ENCODE measurements around the gene NDUFS7. TPM values are rescaled to one million over a fixed set of nuclear protein-coding genes. Genes with fewer than 3 reads are reported as not detected.

NDUFS7 gene
- total RNA-seq, 1 experiment from 2014 or later = 60.3 TPM

DNA sequence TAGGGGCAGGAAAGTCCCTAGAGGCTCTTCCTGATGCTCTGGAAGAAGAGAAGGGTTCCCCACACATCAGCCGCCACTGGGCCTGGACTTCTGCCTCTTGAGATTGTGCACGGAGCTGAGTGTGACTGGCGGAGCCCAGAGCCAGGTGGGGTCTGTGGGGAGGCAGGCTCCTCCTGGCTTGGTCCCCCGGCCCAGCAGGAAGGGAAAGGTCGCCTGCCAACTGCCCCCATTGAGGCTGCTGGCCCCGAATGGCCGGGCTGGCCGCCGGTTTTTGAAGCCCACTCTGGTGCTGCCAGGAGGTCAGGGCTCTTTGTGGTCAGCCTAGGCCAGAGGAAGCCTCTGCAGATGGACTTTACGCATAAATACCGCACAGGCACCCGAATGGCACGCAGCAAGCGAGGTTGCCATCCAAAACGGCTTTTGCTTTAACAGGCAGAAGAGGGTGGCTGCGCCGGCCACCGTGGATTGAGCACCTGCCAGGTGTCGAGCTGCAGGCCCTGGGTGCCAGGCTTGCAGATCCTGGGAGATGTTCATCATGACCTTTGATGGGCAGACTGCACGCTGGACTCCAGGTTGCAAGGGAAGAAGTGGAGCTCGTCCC is 28.7 kb downstream of the NDUFS7 start:
- intact Hi-C loops (cut with micrococcal nuclease; ENCODE audit: unreplicated experiment) = no loop called here
- CTCF ChIA-PET = no interaction called here
- Mint-ChIP-seq H3K36me3 (ENCODE audit: insufficient read depth, unreplicated experiment) (peaks cover 53% of the 10 kb centered on the region), H3K9me3 (ENCODE audit: low read depth, unreplicated experiment) (no peaks in the 10 kb centered on the region), H3K27ac (ENCODE audit: unreplicated experiment) (no peak overlapping the region), H3K27me3 (ENCODE audit: unreplicated experiment) (no peaks in the 10 kb centered on the region), H3K4me1 (ENCODE audit: low read depth, unreplicated experiment) (peaks cover 26% of the 10 kb centered on the region), H3K4me3 (ENCODE audit: low read depth, unreplicated experiment) (no peak overlapping the region)
- BruUV-seq (replicated peaks) = no TSS peak
- no peak for DNase-seq
- TF ChIP-seq, protein P1, sequence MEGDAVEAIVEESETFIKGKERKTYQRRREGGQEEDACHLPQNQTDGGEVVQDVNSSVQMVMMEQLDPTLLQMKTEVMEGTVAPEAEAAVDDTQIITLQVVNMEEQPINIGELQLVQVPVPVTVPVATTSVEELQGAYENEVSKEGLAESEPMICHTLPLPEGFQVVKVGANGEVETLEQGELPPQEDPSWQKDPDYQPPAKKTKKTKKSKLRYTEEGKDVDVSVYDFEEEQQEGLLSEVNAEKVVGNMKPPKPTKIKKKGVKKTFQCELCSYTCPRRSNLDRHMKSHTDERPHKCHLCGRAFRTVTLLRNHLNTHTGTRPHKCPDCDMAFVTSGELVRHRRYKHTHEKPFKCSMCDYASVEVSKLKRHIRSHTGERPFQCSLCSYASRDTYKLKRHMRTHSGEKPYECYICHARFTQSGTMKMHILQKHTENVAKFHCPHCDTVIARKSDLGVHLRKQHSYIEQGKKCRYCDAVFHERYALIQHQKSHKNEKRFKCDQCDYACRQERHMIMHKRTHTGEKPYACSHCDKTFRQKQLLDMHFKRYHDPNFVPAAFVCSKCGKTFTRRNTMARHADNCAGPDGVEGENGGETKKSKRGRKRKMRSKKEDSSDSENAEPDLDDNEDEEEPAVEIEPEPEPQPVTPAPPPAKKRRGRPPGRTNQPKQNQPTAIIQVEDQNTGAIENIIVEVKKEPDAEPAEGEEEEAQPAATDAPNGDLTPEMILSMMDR (IDR thresholded peaks at IDR 0.05; ENCODE audit: unreplicated experiment) = no peak

DNA sequence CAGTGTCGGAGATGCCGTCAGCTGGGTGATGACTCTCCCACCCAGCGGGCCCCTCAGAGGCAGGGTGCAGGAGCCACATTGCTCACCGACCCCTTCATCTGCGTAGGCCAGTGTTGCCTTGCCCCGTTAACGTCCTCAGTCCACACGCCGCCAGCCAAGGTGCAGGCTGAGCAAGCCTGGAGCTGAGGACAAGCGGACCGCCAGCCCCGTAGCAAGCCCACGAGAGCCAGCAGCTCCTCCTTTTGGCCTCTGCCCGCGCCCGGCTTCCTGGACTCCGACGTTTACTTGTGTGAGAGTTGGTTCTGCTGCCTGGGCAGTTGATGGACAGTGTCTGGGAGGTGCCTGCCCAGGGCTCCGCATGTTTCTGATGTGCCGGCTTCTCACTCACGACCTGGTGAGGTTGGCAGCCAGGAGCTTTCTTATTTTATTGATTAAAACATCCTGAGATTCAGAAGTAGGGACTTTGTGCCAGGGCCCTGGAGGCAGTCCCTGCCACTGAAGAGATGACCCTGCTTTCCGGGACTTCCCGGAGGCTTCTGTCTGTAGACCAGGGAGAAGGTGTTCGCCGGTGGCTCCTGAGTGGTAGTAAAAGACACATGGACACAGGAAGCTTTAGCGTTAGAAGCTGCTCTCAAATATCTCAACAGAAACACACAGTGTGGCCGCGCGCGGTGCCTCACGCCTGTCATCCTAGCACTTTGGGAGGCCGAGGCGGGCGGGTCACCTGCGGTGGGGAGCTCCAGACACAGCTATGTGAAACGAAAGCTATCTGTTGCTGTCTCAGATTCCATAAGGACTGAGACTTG is 29.5 kb downstream of the NDUFS7 start:
- H3K4me1 Mint-ChIP-seq (ENCODE audit: low read depth, unreplicated experiment) = peaks cover 26% of the 10 kb centered on the region
- no peaks in the 10 kb centered on the region for H3K27me3 Mint-ChIP-seq (ENCODE audit: unreplicated experiment)
- H3K27ac Mint-ChIP-seq (ENCODE audit: unreplicated experiment) = no peak overlapping the region
- peaks cover 57% of the 10 kb centered on the region for H3K36me3 Mint-ChIP-seq (ENCODE audit: insufficient read depth, unreplicated experiment)
- CTCF ChIA-PET = no interaction called here
- H3K4me3 Mint-ChIP-seq (ENCODE audit: low read depth, unreplicated experiment) = no peak overlapping the region
- BruUV-seq (replicated peaks) = no TSS peak
- no peaks in the 10 kb centered on the region for H3K9me3 Mint-ChIP-seq (ENCODE audit: low read depth, unreplicated experiment)
- intact Hi-C loops (cut with micrococcal nuclease; ENCODE audit: unreplicated experiment) = no loop called here
- TF ChIP-seq, protein P1 (IDR thresholded peaks at IDR 0.05; ENCODE audit: unreplicated experiment) = no peak
- DNase-seq = no peak

DNA sequence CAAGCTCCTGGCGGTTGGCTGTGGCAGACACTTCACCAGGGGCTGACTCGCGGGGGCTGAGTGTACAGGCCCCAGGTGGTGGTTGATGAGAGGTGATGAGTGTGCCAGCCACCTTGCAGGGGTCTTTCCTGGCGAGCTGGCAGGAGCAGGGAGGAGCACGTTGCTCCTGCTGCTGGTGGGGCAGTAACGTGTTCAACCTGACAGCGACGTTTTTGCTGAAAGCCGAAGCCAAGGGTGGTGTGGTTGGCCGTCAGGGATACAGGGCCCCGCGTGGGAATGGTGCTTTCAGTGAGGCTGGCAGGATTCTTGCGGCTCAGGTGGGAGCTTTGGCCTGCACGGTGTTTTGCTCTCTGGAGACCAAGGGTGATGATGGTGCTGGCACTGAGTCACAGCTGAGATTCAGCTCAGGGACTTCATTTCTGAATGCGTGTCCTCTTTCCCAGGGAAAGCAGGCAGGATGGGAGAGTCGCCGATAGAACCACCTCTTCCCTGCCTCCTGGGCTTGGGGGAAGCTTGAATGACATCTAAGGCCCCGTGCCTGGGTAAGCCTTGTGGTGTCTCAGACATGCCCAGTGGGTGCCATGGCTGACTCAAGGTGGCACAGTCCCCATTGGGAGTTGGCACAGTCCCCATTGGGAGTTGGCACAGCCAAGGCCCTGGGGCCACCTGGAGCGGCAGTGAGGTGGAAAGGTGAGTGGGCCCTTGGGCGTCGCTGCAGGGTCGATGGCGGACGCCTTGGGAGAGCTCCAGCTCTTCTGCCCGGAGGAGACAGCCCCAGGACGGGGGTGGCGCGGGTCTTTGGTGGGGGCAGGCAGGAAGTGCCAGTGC is 32.5 kb downstream of the NDUFS7 start:
- H3K27ac Mint-ChIP-seq (ENCODE audit: unreplicated experiment) = peak overlapping the region; percentile 66
- no peak for DNase-seq
- H3K36me3 Mint-ChIP-seq (ENCODE audit: insufficient read depth, unreplicated experiment) = peaks cover 42% of the 10 kb centered on the region
- no TSS peak for BruUV-seq (replicated peaks)
- H3K4me1 Mint-ChIP-seq (ENCODE audit: low read depth, unreplicated experiment) = peaks cover 5% of the 10 kb centered on the region
- CTCF ChIA-PET = no interaction called here
- no peaks in the 10 kb centered on the region for H3K9me3 Mint-ChIP-seq (ENCODE audit: low read depth, unreplicated experiment)
- H3K27me3 Mint-ChIP-seq (ENCODE audit: unreplicated experiment) = no peaks in the 10 kb centered on the region
- intact Hi-C loops (cut with micrococcal nuclease; ENCODE audit: unreplicated experiment) = no loop called here
- TF ChIP-seq, protein P1 (IDR thresholded peaks at IDR 0.05; ENCODE audit: unreplicated experiment) = no peak
- peak overlapping the region; percentile 56 for H3K4me3 Mint-ChIP-seq (ENCODE audit: low read depth, unreplicated experiment)

DNA sequence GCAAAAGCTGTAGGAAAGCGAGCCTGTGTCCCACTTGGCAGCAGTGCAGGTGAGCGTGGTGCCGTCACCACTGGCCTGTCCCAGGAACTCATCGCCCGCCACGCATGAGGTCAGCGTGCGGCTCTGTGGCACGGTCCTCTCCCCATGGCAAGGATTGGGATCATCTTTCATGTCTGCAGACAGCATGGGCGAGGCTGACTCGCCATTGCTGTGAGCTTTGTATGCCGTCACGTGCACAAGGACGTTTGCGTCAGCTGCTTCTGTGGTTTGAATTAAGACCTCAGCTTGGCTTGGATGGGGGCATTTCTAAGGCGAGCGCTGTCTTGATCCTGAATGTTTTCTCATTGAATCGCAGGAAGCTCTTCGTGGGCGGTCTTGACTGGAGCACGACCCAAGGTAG is 33.4 kb downstream of the NDUFS7 start:
- BruUV-seq (replicated peaks) = no TSS peak
- TF ChIP-seq, protein P1 (IDR thresholded peaks at IDR 0.05; ENCODE audit: unreplicated experiment) = no peak
- no peaks in the 10 kb centered on the region for H3K27me3 Mint-ChIP-seq (ENCODE audit: unreplicated experiment)
- DNase-seq = no peak
- no peaks in the 10 kb centered on the region for H3K9me3 Mint-ChIP-seq (ENCODE audit: low read depth, unreplicated experiment)
- no peaks in the 10 kb centered on the region for H3K4me1 Mint-ChIP-seq (ENCODE audit: low read depth, unreplicated experiment)
- intact Hi-C loops (cut with micrococcal nuclease; ENCODE audit: unreplicated experiment) = no loop called here
- no peak overlapping the region for H3K4me3 Mint-ChIP-seq (ENCODE audit: low read depth, unreplicated experiment)
- CTCF ChIA-PET = no interaction called here
- no peak overlapping the region for H3K27ac Mint-ChIP-seq (ENCODE audit: unreplicated experiment)
- H3K36me3 Mint-ChIP-seq (ENCODE audit: insufficient read depth, unreplicated experiment) = peaks cover 42% of the 10 kb centered on the region

All from Calu3 (cell line).